ENCODE measurements around the gene FGF16.
"Not testable (repeated sequence)": the region's sequence is repeated elsewhere in the genome, so short reads cannot be mapped to it uniquely, and the experiment has no call there.

The FGF16 gene

GRCh38 chrX:77446908-77447652 lies at the start of gene FGF16:
FGF16 (plus strand) TSS chrX:77447389; CDS start chrX:77447675, 286 bp downstream.
- TF ChIP-seq MYC (IDR thresholded peaks at IDR 0.05; ENCODE audit: low read depth, low read length), result no peak
- TF ChIP-seq MAX (IDR thresholded peaks at IDR 0.05; ENCODE audit: low read depth, low read length), result no peak
- no peak for TF ChIP-seq POLR2A (IDR thresholded peaks at IDR 0.05; ENCODE audit: extremely low read depth, insufficient read length)
- TF ChIP-seq CTCF (IDR thresholded peaks at IDR 0.05; ENCODE audit: low read depth, low read length), result no peak
- peak within 1 kb of the TSS; percentile 36 for H3K4me3 ChIP-seq (ENCODE audit: low read depth, low read length)
- DNase-seq (ENCODE audit: low read depth), result no peak

- H3K4me3 ChIP-seq (ENCODE audit: low read depth, low read length), result no peak overlapping the region
- no peak for DNase-seq (ENCODE audit: low read depth)
- no peak for TF ChIP-seq MAX (IDR thresholded peaks at IDR 0.05; ENCODE audit: low read depth, low read length)
- TF ChIP-seq MYC (IDR thresholded peaks at IDR 0.05; ENCODE audit: low read depth, low read length), result no peak
- no peak for TF ChIP-seq POLR2A (IDR thresholded peaks at IDR 0.05; ENCODE audit: extremely low read depth, insufficient read length)
- no peak for TF ChIP-seq CTCF (IDR thresholded peaks at IDR 0.05; ENCODE audit: low read depth, low read length)
Observed at GRCh38 chrX:77398330-77398954, 48.7 kb upstream of the FGF16 start.

GRCh38 chrX:77404419-77404818 lies 42.8 kb upstream of the FGF16 start:
- TF ChIP-seq CTCF (IDR thresholded peaks at IDR 0.05; ENCODE audit: low read depth, low read length) (no peak), MAX (IDR thresholded peaks at IDR 0.05; ENCODE audit: low read depth, low read length) (no peak), MYC (IDR thresholded peaks at IDR 0.05; ENCODE audit: low read depth, low read length) (no peak), POLR2A (IDR thresholded peaks at IDR 0.05; ENCODE audit: extremely low read depth, insufficient read length) (no peak)
- DNase-seq (ENCODE audit: low read depth), result no peak
- no peak overlapping the region for H3K4me3 ChIP-seq (ENCODE audit: low read depth, low read length)

- H3K4me3 ChIP-seq (ENCODE audit: low read depth, low read length); DNase-seq (ENCODE audit: low read depth): not testable (repeated sequence)
Observed at GRCh38 chrX:77407821-77408220, 39.4 kb upstream of the FGF16 start.

- no peak overlapping the region for H3K4me3 ChIP-seq (ENCODE audit: low read depth, low read length)
- TF ChIP-seq MYC (IDR thresholded peaks at IDR 0.05; ENCODE audit: low read depth, low read length) (no peak), POLR2A (IDR thresholded peaks at IDR 0.05; ENCODE audit: extremely low read depth, insufficient read length) (no peak), MAX (IDR thresholded peaks at IDR 0.05; ENCODE audit: low read depth, low read length) (no peak), CTCF (IDR thresholded peaks at IDR 0.05; ENCODE audit: low read depth, low read length) (no peak)
- DNase-seq (ENCODE audit: low read depth), result no peak
Observed at GRCh38 chrX:77412631-77413030, 34.6 kb upstream of the FGF16 start.

GRCh38 chrX:77415161-77415560 lies 32.0 kb upstream of the FGF16 start:
- no peak overlapping the region for H3K4me3 ChIP-seq (ENCODE audit: low read depth, low read length)
- TF ChIP-seq POLR2A (IDR thresholded peaks at IDR 0.05; ENCODE audit: extremely low read depth, insufficient read length), result no peak
- TF ChIP-seq MYC (IDR thresholded peaks at IDR 0.05; ENCODE audit: low read depth, low read length), result no peak
- TF ChIP-seq CTCF (IDR thresholded peaks at IDR 0.05; ENCODE audit: low read depth, low read length), result peak; percentile 3
- DNase-seq (ENCODE audit: low read depth), result peak; percentile 9
